HepG2 (cell line): ENCODE results near the gene UGT1A3. TPM values are rescaled to one million over a fixed set of nuclear protein-coding genes. Genes with fewer than 3 reads are reported as not detected.

Experiments
- ATAC-seq: fragments of 200-7000 bp; cut with Tn5 transposase; 3 replicates; pipeline ENCODE4 v1.9.1; 2020; ENCODE audit warnings: mild to moderate bottlenecking, moderate library complexity
- BruUV-seq: library from RNA; stranded (reverse); fragments of 400-500 nt; replicated peaks from 2 replicates; lab custom pipeline; 2021; lab: Mats Ljungman, UMichigan
- CTCF ChIA-PET: fragments of 300-600 bp; formaldehyde crosslinking; extraction: SDS; loops from one replicate; lab custom pipeline; 2021; ENCODE audit warnings: low total read pairs, inconsistent platforms, low intra/inter-chr PET ratio; lab: Yijun Ruan, JAX
- POLR2A ChIA-PET: fragments of 350-600 bp; sonication (Branson Sonifier 250); formaldehyde crosslinking; loops from one replicate; lab custom pipeline; 2020; ENCODE audit warnings: antibody characterized with exemption, inconsistent platforms; lab: Yijun Ruan, JAX
- DNase-seq: peaks from one replicate; pipeline ENCODE4 v3.0.0-alpha.2; 2015; ENCODE audit warnings: low spot score
- FAIRE-seq: peaks from 3 replicates; lab custom pipeline; 2011; peaks lifted over from hg19 to GRCh38; lab: Jason Lieb, UNC
- H2AFZ ChIP-seq: one replicate; pipeline ENCODE4 v1.6.1; 2011; ENCODE audit warnings: low read length, inconsistent platforms
- H3K27ac ChIP-seq: fragments of 300-600 bp; 3 replicates; pipeline ENCODE4 v1.8.0; 2011; ENCODE audit warnings: mixed run types, mild to moderate bottlenecking, mixed read lengths, low read length, inconsistent platforms; ENCODE audit not compliant: insufficient read depth; ENCODE audit errors: extremely low read length
- H3K27me3 ChIP-seq, 2 experiments: fragments of 200-600 bp in 1 of 2; 2 replicates in 1 of 2; 3 replicates in 1 of 2; pipeline versions ENCODE4 v1.6.0 to v1.8.0; 2011; ENCODE audit warnings: low read length in 2 of 2, mild to moderate bottlenecking in 2 of 2, moderate library complexity in 2 of 2, inconsistent platforms in 1 of 2; ENCODE audit not compliant: insufficient read depth in 2 of 2, control insufficient read depth in 1 of 2
- H3K36me3 ChIP-seq, 2 experiments: fragments of 200-600 bp in 1 of 2; replicated peaks in 1 of 2; 2 replicates in 1 of 2; 3 replicates in 1 of 2; pipeline versions ENCODE4 v1.5.1 to v1.8.0; 2011; ENCODE audit warnings: low read length in 2 of 2, inconsistent platforms in 1 of 2; ENCODE audit not compliant: insufficient read depth in 2 of 2, control insufficient read depth in 1 of 2
- H3K4me1 ChIP-seq: 2 replicates; pipeline ENCODE4 v1.5.1; 2012; ENCODE audit warnings: low read length, inconsistent platforms; ENCODE audit not compliant: insufficient read depth
- H3K4me2 ChIP-seq: 2 replicates; pipeline ENCODE4 v1.6.0; 2011; ENCODE audit warnings: low read depth, low read length, inconsistent platforms
- H3K4me3 ChIP-seq, 3 experiments: fragments of 200-600 bp in 1 of 3; sonication (generic), shearing (Covaris generic) in 1 of 3; replicated peaks in 1 of 3; 2 replicates each; pipeline ENCODE4 v1.5.1; 2011 to 2016; ENCODE audit warnings: low read length in 3 of 3, inconsistent platforms in 2 of 3, low read depth in 2 of 3, mild to moderate bottlenecking in 2 of 3, control low read depth in 1 of 3, mixed read lengths in 1 of 3; ENCODE audit not compliant: insufficient read depth in 1 of 3
- H3K79me2 ChIP-seq: one replicate; pipeline ENCODE4 v1.6.1; 2011; ENCODE audit warnings: low read length, inconsistent platforms; ENCODE audit not compliant: insufficient read depth
- H3K9ac ChIP-seq: 2 replicates; pipeline ENCODE4 v1.6.0; 2011; ENCODE audit warnings: mild to moderate bottlenecking, low read depth, low read length, inconsistent platforms; ENCODE audit not compliant: insufficient read depth
- H3K9me3 ChIP-seq: 2 replicates; pipeline ENCODE4 v1.5.1; 2012; ENCODE audit warnings: mild to moderate bottlenecking, low read length
- H4K20me1 ChIP-seq: 2 replicates; pipeline ENCODE4 v1.6.0; 2011; ENCODE audit warnings: inconsistent platforms, mild to moderate bottlenecking, low read length, moderate library complexity; ENCODE audit not compliant: insufficient read depth
- FIP1L1 ChIP-seq: fragments of 200-400 bp; formaldehyde crosslinking; IDR thresholded peaks from 2 replicates; pipeline ENCODE4 v1.6.1; 2018; ENCODE audit warnings: low read depth, mild to moderate bottlenecking, low read length, moderate library complexity, borderline replicate concordance; ENCODE audit not compliant: insufficient read depth
- FOXP1 ChIP-seq, 2 experiments: fragments of 450-650 bp in 1 of 2; IDR thresholded peaks; 2 replicates each; pipeline ENCODE4 v1.6.1; 2017 to 2018; ENCODE audit warnings: antibody characterized with exemption in 1 of 2
- SIN3B ChIP-seq: fragments of 150-350 bp; IDR thresholded peaks from 2 replicates; pipeline ENCODE4 v1.6.1; 2014; ENCODE audit warnings: low read length
- TMF1 ChIP-seq: sonication (generic); formaldehyde crosslinking; IDR thresholded peaks from 2 replicates; pipeline ENCODE4 v1.8.1; 2022; ENCODE audit warnings: low read depth, missing genetic modification reagents
- ZNF333 ChIP-seq: sonication (generic); formaldehyde crosslinking; IDR thresholded peaks from 2 replicates; pipeline ENCODE4 v1.4.0; 2020; ENCODE audit warnings: mild to moderate bottlenecking, missing genetic modification reagents, borderline replicate concordance
- ZNF451 ChIP-seq: sonication (generic); formaldehyde crosslinking; IDR thresholded peaks from 2 replicates; pipeline ENCODE4 v1.5.0; 2020; ENCODE audit warnings: mild to moderate bottlenecking, missing genetic modification reagents
- ZNF496 ChIP-seq: sonication (generic); formaldehyde crosslinking; IDR thresholded peaks from 2 replicates; pipeline ENCODE4 v1.8.1; 2023; ENCODE audit warnings: mild to moderate bottlenecking, moderate library complexity, missing genetic modification reagents; ENCODE audit not compliant: insufficient replicate concordance
- ZNF800 ChIP-seq: sonication (generic); formaldehyde crosslinking; IDR thresholded peaks from 2 replicates; pipeline ENCODE4 v1.4.0; 2020; ENCODE audit warnings: missing genetic modification reagents
- ZSCAN20 ChIP-seq: sonication (generic); formaldehyde crosslinking; IDR thresholded peaks from 2 replicates; pipeline ENCODE4 v1.4.0; 2020; ENCODE audit warnings: missing genetic modification reagents, mild to moderate bottlenecking, borderline replicate concordance
- WGBS: methylation state at CpG from one replicate; pipeline ENCODE4 v1.1.6; 2017; ENCODE audit warnings: low lambda C conversion rate; 5-methylcytosine and 5-hydroxymethylcytosine counted together
- in situ Hi-C: cut with HindIII; loops from 2 replicates; pipeline ENCODE4 v1.10.0; 2017; ENCODE audit warnings: low pct_unique_long_range_greater_than_20kb; ENCODE audit not compliant: extremely low pct_ligation_motif_present
- intact Hi-C: fragments of 100-400 bp; cut with micrococcal nuclease; formaldehyde crosslinking; loops from one replicate; pipeline ENCODE4 v1.10.0; 2022; ENCODE audit not compliant: unreplicated experiment
- polyA plus RNA-seq, 8 experiments: library from polyadenylated mRNA; depleted of rRNA in 3 of 8; stranded (reverse) in 7 of 8; unstranded in 1 of 8; fragments of >200 nt; fragmentation: Illumina TruSeq in 4 of 8; extraction: Trizol in 4 of 8; gene quantifications; 2 replicates each; pipeline versions ENCODE4 v1.2.1 to v1.2.3, GENCODE V29; 2011 to 2016; ENCODE audit warnings: low read depth in 4 of 8, missing spikeins in 1 of 8, mixed read lengths in 1 of 8; ENCODE audit not compliant: insufficient read depth in 1 of 8
- total RNA-seq, 5 experiments: library from RNA; depleted of rRNA; stranded (reverse); fragments of >200 nt; fragmentation: Illumina TruSeq; extraction: Trizol; gene quantifications; 2 replicates each; pipeline ENCODE4 v1.2.3, GENCODE V29; 2016; ENCODE audit warnings: low read depth in 1 of 5
- TF ChIP-seq, protein P1 (sequence below): sonication (generic); formaldehyde crosslinking; IDR thresholded peaks from 2 replicates; pipeline ENCODE4 v1.8.0; 2022; ENCODE audit warnings: mild to moderate bottlenecking, missing genetic modification reagents; ENCODE audit not compliant: insufficient replicate concordance
- TF ChIP-seq, protein P2 (sequence below): sonication (generic); formaldehyde crosslinking; IDR thresholded peaks from 2 replicates; pipeline ENCODE4 v1.8.1; 2023; ENCODE audit warnings: mild to moderate bottlenecking, missing genetic modification reagents

UGT1A3 gene
- total and polyA plus RNA-seq, 2 of the 13 experiments (the other 11 are each of a cell fraction or from before 2014, with no cell fraction given) = not detected

DNA sequence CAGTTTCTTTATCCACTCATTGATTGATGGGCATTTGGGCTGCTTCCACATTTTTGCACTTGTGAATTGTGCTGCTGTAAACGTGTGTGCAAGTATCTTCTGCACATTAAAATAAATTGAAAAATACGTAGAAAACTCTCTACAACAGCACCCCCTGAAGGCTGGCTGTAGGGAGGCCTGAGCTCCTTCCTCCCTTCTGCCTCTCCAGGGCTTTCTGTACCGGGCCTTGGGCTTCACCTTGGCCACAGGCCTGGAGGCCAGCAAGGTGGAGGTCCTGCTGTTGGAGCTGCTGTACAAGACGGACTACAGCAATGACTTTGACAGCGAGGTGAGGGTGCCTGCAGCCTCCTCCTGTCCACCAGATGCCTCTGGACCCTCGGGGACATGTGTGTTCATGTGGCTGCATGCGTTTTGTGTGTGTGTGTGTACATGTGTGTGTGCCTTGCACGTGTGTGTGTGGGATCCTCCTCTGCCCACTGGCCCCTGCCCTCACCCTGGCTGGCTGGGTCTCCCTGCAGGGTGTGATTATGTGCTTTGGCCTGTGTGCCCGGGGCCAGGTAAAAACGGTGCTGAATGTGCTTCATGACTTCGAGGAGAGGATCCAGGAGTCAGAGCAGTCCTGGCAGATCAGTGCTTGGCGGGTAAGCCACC, 78.5 kb downstream of the UGT1A3 start (continued):
- no peak for TF ChIP-seq ZNF800
- no peak for TF ChIP-seq SIN3B
- TF ChIP-seq FOXP1 (IDR thresholded peaks at IDR 0.05) = no peak
- TF ChIP-seq FOXP1 (CRISPR knock-in tag; IDR thresholded peaks at IDR 0.05) = no peak

DNA sequence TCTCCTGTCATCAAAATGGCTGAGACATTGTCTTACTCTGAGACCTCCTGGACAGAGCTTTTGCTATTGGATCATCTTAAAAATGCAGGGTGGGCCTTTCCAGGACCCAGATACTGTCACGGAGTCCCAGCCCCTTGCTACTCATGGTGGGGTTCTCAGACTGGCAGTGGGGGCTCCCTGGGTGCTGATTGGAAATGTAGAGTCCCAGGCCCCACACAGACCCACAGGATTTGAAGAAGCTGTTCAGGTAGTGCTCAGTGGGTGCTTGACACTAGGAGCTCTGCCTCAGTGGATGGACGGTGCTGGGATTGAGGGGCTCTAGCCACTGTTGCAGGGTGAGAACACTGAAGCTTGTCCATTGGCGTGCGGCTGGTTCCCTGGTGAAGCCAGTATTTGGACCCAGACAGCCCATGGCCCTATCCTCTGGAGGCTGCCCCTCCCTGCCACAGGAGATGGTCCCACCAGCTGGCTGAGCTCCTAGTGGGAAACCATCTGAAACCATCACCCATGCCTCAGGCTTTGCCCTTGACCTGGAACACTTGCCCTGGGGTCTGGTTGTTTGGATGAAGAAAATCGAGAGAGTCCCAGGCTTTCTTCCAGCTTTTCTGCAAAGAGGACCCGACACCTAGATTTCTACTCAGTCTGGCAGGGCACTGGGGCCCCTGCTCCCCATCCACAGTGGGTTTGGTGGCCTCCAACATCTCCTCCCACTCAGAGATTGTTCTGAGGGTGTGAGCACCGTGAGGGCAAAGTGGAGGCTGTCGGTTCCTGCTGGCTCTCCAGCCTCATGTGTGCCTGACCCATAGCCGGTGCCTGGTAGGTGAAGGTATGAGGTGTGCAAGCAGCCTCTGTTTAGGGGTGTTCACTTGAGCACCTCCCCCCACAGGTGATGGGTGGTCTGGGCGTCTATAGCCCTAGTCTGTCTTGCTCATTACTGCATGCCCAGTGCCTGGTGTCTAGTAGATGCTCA, 79.4 kb downstream of the UGT1A3 start:
- Histone ChIP-seq H4K20me1 (no peaks in the 10 kb centered on the region), H3K79me2 (no peaks in the 10 kb centered on the region)
- intact Hi-C loops = no loop called here
- no peak for TF ChIP-seq ZNF333 (CRISPR knock-in tag)
- TF ChIP-seq, protein P1, sequence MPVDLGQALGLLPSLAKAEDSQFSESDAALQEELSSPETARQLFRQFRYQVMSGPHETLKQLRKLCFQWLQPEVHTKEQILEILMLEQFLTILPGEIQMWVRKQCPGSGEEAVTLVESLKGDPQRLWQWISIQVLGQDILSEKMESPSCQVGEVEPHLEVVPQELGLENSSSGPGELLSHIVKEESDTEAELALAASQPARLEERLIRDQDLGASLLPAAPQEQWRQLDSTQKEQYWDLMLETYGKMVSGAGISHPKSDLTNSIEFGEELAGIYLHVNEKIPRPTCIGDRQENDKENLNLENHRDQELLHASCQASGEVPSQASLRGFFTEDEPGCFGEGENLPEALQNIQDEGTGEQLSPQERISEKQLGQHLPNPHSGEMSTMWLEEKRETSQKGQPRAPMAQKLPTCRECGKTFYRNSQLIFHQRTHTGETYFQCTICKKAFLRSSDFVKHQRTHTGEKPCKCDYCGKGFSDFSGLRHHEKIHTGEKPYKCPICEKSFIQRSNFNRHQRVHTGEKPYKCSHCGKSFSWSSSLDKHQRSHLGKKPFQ (CRISPR knock-in tag) = no peak
- no peak for TF ChIP-seq TMF1
- no peak for TF ChIP-seq ZNF451
- no peak for TF ChIP-seq FIP1L1
- TF ChIP-seq ZNF496 (CRISPR knock-in tag) = no peak
- no peak for TF ChIP-seq ZSCAN20 (CRISPR knock-in tag)
- TF ChIP-seq, protein P2, sequence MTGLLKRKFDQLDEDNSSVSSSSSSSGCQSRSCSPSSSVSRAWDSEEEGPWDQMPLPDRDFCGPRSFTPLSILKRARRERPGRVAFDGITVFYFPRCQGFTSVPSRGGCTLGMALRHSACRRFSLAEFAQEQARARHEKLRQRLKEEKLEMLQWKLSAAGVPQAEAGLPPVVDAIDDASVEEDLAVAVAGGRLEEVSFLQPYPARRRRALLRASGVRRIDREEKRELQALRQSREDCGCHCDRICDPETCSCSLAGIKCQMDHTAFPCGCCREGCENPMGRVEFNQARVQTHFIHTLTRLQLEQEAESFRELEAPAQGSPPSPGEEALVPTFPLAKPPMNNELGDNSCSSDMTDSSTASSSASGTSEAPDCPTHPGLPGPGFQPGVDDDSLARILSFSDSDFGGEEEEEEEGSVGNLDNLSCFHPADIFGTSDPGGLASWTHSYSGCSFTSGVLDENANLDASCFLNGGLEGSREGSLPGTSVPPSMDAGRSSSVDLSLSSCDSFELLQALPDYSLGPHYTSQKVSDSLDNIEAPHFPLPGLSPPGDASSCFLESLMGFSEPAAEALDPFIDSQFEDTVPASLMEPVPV (CRISPR knock-in tag) = no peak
- TF ChIP-seq, all 625 proteins: peak for 0
- Histone ChIP-seq H3K9ac (no peak overlapping the region), H3K4me3 (no peak overlapping the region), H3K4me1 (no peaks in the 10 kb centered on the region), H3K9me3 (no peaks in the 10 kb centered on the region), H3K27ac (no peak overlapping the region), H3K27me3 (peaks cover 0 to 43% of the 10 kb centered on the region in 2 experiments; a peak in 3 of 5 replicates), H3K4me2 (no peak overlapping the region), H2AFZ (no peak overlapping the region), H3K36me3 (no peaks in the 10 kb centered on the region)
- ChIA-PET CTCF (no interaction called here), POLR2A (no interaction called here)
- no TSS peak for BruUV-seq
- DNase-seq = no peak
- WGBS = 50% methylated on average over 9 of the region's 10 CpGs
- ATAC-seq = no peak
- no peak for FAIRE-seq
- in situ Hi-C loops = no loop called here
